IMR-90 (cell line): ENCODE data around the gene C21orf91.

ENCODE experiments used
- CHD1 ChIP-seq: IDR thresholded peaks from 2 replicates; pipeline ENCODE4 v1.6.1; 2012; ENCODE audit warnings: low read depth, low read length, improper control_type of control experiment
- FOS ChIP-seq: fragments of 150-350 bp; IDR thresholded peaks from 2 replicates; pipeline ENCODE4 v1.6.1; 2016; ENCODE audit warnings: low read depth, low read length
- TF ChIP-seq, protein P1 (sequence below): conservative IDR thresholded peaks from 2 replicates; pipeline ENCODE4 v1.5.1; 2012; ENCODE audit warnings: mild to moderate bottlenecking, low read depth, low read length, improper control_type of control experiment

DNA sequence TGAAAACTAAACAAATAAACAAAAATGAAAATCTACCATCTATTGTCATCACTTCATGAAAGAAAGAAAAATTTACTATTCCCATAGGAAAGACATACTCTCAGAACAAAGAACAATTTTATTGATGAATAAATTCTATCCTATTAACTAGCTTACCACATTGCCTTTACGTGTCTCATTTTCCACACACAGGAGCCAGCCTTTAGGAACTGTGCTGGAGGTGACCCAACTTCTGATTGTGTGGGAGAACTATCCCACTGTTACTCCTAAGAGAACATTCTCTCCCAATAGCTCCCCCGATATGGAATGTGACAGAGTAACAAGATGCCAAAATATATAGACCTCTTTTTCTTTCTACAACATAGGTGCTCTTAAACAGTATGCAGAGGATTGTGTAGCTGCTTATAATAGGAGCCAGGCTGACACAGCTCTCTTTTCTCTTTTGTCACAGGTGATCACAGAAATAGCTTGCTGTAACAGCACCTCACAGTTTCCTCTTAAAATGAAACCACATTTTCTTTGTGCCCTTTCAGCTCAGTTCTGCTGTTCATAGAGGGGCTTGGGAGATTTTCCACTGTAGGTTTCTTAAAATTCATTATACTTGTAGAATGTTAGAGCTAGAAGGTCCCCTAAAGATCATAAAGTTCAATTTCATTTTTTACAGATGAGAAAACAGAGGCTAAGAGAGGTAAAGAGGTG lies 35.5 kb downstream of the C21orf91 start:
- TF ChIP-seq, protein P1, sequence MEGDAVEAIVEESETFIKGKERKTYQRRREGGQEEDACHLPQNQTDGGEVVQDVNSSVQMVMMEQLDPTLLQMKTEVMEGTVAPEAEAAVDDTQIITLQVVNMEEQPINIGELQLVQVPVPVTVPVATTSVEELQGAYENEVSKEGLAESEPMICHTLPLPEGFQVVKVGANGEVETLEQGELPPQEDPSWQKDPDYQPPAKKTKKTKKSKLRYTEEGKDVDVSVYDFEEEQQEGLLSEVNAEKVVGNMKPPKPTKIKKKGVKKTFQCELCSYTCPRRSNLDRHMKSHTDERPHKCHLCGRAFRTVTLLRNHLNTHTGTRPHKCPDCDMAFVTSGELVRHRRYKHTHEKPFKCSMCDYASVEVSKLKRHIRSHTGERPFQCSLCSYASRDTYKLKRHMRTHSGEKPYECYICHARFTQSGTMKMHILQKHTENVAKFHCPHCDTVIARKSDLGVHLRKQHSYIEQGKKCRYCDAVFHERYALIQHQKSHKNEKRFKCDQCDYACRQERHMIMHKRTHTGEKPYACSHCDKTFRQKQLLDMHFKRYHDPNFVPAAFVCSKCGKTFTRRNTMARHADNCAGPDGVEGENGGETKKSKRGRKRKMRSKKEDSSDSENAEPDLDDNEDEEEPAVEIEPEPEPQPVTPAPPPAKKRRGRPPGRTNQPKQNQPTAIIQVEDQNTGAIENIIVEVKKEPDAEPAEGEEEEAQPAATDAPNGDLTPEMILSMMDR: no peak
- TF ChIP-seq CHD1: no peak
- no peak for TF ChIP-seq FOS
